Psoas muscle (tissue), 8 donors: ENCODE data around the gene SLC22A16. TPM values are rescaled to one million over a fixed set of nuclear protein-coding genes. Genes with fewer than 3 reads are reported as not detected.

Experiments
- ATAC-seq, 4 donors: fragments of 200-7000 bp; cut with Tn5 transposase; one replicate each; pipeline ENCODE4 v1.9.1; 2020; ENCODE audit warnings: moderate library complexity in 3 of 4, mild to moderate bottlenecking in 2 of 4
- DNase-seq, 2 donors: peaks; one replicate each; pipeline ENCODE4 v3.0.0-alpha.2; 2020
- H3K27ac ChIP-seq: fragments of 200-600 bp; one replicate; pipeline ENCODE4 v1.8.0; 2022
- H3K27me3 ChIP-seq, 3 donors: fragments of 200-600 bp in 1 of 3; one replicate each; pipeline versions ENCODE4 v1.6.1 to v1.8.0; 2013 to 2022; ENCODE audit warnings: low read length in 2 of 3, mild to moderate bottlenecking in 2 of 3, moderate library complexity in 1 of 3; ENCODE audit not compliant: insufficient read depth in 3 of 3
- H3K36me3 ChIP-seq, 2 donors: fragments of 200-600 bp in 1 of 2; one replicate each; pipeline versions ENCODE4 v1.6.1 to v1.8.0; 2013 to 2022; ENCODE audit warnings: low read depth in 1 of 2, mild to moderate bottlenecking in 1 of 2, moderate library complexity in 1 of 2; ENCODE audit not compliant: insufficient read depth in 1 of 2
- H3K4me1 ChIP-seq: fragments of 200-600 bp; one replicate; pipeline ENCODE4 v1.8.0; 2022
- H3K4me3 ChIP-seq: fragments of 200-600 bp; one replicate; pipeline ENCODE4 v1.8.0; 2022; ENCODE audit warnings: mild to moderate bottlenecking
- H3K9me3 ChIP-seq: fragments of 200-600 bp; one replicate; pipeline ENCODE4 v1.8.0; 2022
- CTCF ChIP-seq: fragments of 200-600 bp; IDR thresholded peaks from one replicate; pipeline ENCODE4 v1.8.0; 2022; ENCODE audit warnings: antibody characterized with exemption
- WGBS, 3 donors: extraction: QIAGEN DNeasy Blood & Tissue Kit; methylation state at CpG; one replicate each; pipeline versions ENCODE4 v1.1.6 to v1.1.7; 2013; 5-methylcytosine and 5-hydroxymethylcytosine counted together
- intact Hi-C, 2 donors: fragments of 100-400 bp; cut with DNase I; formaldehyde crosslinking; loops; one replicate each; pipeline versions ENCODE4 v1.11.0 to v1.14.2; 2022
- polyA plus RNA-seq, 3 donors: library from polyadenylated mRNA; stranded (reverse); fragments of 200-250 nt; gene quantifications; one replicate each; pipeline ENCODE4 v1.2.3, GENCODE V29; 2013
- total RNA-seq, 4 donors: library from RNA; stranded (reverse); fragmentation: NEBNext Ultra II Directional in 2 of 4; extraction: Animal tissue kit (Norgen Biotek cat#: 25700) in 2 of 4; gene quantifications; one replicate each; pipeline versions ENCODE4 v1.2.1 to v1.2.4, GENCODE V29; 2021 to 2023
- donor health status: healthy with polysubstance abuse.
- donor health status: DM: no; HTN: no; CAD: no; lungs with moderate emphysema.
- donor health status: Bipolar disorder and iron deficiency.
- donor health status: healthy.
- donor health status: DM: yes; HTN: yes; CAD: no.
- donor health status: DM: no; HTN: no; CAD: no.
- donor health status: DM: no; HTN: no; CAD: no.
- donor health status: DM: yes; HTN: yes; CAD: no.

Gene SLC22A16
- total and polyA plus RNA-seq, 7 donors = 0.03 to 0.07 TPM; not detected in 5

- WGBS, 3 donors = 26 to 44% (median 38%) methylated on average over 36 to 43 of the region's 43 CpGs
- DNase-seq (peak in 1 of 2 donors; percentile 18), ATAC-seq (peak in 3 of 4 donors; percentile 19 to 29 (median 25))
- Histone ChIP-seq H3K4me1 (no peaks in the 10 kb centered on the region), H3K4me3 (peak overlapping the region; percentile 60), H3K27me3 (no peaks in the 10 kb centered on the region), H3K36me3 (peaks cover 0 to 35% of the 10 kb centered on the region in 2 donors), H3K9me3 (no peaks in the 10 kb centered on the region), H3K27ac (no peak overlapping the region)
- intact Hi-C loops = loop anchor here in 1 of 2 donors (10.0 kb wide), 1 partner anchor 695 kb away; no protein-coding TSS in a partner anchor
- no peak for TF ChIP-seq CTCF
Measured at GRCh38 chr6:110399219-110400071, 77.0 kb downstream of the SLC22A16 start.

GRCh38 chr6:110398778-110399177, 77.6 kb downstream of the SLC22A16 start:
- Histone ChIP-seq H3K27me3 (no peaks in the 10 kb centered on the region), H3K4me1 (no peaks in the 10 kb centered on the region), H3K9me3 (no peaks in the 10 kb centered on the region), H3K27ac (no peak overlapping the region), H3K4me3 (no peak overlapping the region), H3K36me3 (peaks cover 0 to 33% of the 10 kb centered on the region in 2 donors)
- WGBS, 3 donors = 75 to 80% (median 77%) methylated on average over 4 of the region's 4 CpGs
- DNase-seq = no peak
- no peak for TF ChIP-seq CTCF
- intact Hi-C loops = loop anchor here in 1 of 2 donors (10.0 kb wide), 1 partner anchor 694 kb away; no protein-coding TSS in a partner anchor
- no peak for ATAC-seq

- Histone ChIP-seq H3K27ac (no peak overlapping the region), H3K27me3 (no peaks in the 10 kb centered on the region), H3K4me1 (no peaks in the 10 kb centered on the region), H3K4me3 (no peak overlapping the region), H3K9me3 (no peaks in the 10 kb centered on the region), H3K36me3 (peaks cover 0 to 21% of the 10 kb centered on the region in 2 donors)
- 44 to 78% (median 52%) methylated on average over 4 of the region's 4 CpGs for WGBS, 3 donors
- intact Hi-C loops = loop anchor here in 1 of 2 donors (10.0 kb wide), 1 partner anchor 690 kb away; no protein-coding TSS in a partner anchor
- no peak for ATAC-seq
- DNase-seq = no peak
- TF ChIP-seq CTCF = no peak
Measured at GRCh38 chr6:110395221-110395620, 81.2 kb downstream of the SLC22A16 start.

GRCh38 chr6:110394409-110394808, 82.0 kb downstream of the SLC22A16 start:
- Histone ChIP-seq H3K27ac (no peak overlapping the region), H3K9me3 (no peaks in the 10 kb centered on the region), H3K36me3 (peaks cover 0 to 21% of the 10 kb centered on the region in 2 donors), H3K27me3 (no peaks in the 10 kb centered on the region), H3K4me1 (no peaks in the 10 kb centered on the region), H3K4me3 (no peak overlapping the region)
- 89 to 92% (median 91%) methylated on average over 4 of the region's 4 CpGs for WGBS, 3 donors
- ATAC-seq (no peak), DNase-seq (no peak)
- intact Hi-C loops = loop anchor here (5.0 to 10.0 kb wide), 2 partner anchors 687 to 690 kb away; no protein-coding TSS in a partner anchor
- TF ChIP-seq CTCF = no peak
